CD4-positive, alpha-beta T cell treated with Interleukin-2 at 100 ng/mL for 4 hours (primary cell): Measurements from ENCODE around the gene NTRK1.

Experiments used
- DNase-seq: peaks from one replicate; pipeline ENCODE4 v3.0.0-alpha.2; 2020; ENCODE audit warnings: low spot score

The NTRK1 gene

GRCh38 chr1:156898161-156898566, 37.5 kb downstream of the NTRK1 start:
- no peak for DNase-seq

DNA sequence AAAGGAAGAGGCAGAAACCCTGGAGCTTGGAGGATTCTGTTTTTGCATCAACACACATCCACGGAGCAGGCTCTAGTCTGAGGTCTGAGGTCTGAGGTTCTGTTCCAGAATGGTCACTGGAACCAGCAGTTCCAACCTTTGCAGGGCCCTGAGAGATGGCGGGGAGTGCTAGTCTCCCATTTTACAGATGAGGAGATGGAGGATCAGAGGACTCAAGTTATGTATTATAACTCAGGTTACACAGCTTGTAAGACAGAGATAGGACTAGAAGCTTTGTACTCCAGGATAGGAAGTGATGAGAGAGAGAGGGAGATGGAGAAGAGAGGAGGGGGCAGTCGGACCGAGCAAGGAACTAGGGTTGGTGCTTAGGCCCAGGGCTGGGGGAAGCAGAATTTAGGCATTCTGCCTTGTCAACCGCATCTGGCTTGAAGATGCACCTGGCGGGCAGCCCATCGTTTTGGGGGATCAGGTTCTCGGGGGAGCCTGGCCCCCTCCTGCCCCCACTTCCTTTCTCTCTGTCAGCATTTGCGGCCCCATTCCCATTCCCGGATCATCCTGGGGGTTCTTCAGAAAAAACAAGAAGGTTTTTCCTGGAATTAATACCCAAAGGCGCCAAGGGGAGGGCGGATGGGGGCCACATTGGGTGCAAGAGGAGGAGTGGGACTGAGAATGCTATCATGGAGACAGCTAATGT, 38.5 kb downstream of the NTRK1 start:
- DNase-seq, result no peak

- no peak for DNase-seq
Measured at GRCh38 chr1:156899956-156900718, 39.5 kb downstream of the NTRK1 start.

DNA sequence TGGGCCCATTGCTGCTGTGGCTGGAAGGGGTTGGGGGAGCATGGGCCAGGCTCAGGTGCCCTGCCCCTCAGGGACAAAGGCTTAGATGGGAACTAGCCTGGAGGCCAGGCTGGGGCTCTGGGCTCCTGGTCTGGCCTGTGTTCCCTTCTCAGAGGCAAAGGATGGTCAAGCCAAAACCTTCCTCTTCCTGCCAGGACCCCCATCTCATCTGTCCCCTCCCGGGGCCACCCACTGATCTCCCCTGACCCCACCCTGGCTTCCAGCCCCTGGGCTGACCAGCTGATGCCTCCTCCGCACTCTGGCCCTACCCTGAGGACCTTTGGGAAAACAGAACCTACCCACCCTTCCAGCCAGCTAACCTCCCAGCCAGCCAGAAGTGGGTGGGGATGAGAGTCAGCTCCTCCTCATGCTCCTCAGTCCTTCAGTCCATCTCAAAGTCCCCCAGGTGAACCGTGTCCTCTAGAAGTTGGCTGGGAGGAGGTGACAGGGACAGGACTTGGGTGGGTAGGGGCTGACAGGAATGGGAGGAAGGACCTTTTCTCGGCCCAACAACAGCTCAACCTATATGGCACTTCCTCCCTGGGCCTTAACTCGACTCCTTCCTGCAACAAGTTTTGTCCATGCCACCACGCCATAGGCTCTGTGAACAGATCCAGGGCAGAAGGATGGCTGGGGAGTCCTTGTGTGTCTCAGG, 40.4 kb downstream of the NTRK1 start:
- no peak for DNase-seq

DNA sequence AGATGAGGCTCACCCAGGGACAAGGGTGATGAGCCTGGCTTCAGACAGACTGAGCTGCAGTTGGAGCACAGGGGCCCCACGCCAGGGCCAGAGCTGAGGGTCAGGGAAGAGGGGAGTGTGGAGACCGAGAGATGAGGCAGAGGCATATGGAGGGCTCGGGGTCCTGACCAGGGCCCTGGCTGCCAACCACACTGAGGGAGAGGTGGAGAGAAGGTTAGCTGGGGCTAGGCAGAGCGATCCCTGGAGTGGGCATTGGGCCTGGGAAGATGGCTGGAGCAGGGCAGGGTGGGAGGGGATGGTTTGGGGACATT, 40.9 kb downstream of the NTRK1 start:
- no peak for DNase-seq

- DNase-seq, result no peak
Measured at GRCh38 chr1:156901966-156902915, 41.6 kb downstream of the NTRK1 start.

GRCh38 chr1:156903328-156904091, 42.8 kb downstream of the NTRK1 start:
- no peak for DNase-seq

GRCh38 chr1:156904187-156904959, 43.7 kb downstream of the NTRK1 start:
- no peak for DNase-seq

DNA sequence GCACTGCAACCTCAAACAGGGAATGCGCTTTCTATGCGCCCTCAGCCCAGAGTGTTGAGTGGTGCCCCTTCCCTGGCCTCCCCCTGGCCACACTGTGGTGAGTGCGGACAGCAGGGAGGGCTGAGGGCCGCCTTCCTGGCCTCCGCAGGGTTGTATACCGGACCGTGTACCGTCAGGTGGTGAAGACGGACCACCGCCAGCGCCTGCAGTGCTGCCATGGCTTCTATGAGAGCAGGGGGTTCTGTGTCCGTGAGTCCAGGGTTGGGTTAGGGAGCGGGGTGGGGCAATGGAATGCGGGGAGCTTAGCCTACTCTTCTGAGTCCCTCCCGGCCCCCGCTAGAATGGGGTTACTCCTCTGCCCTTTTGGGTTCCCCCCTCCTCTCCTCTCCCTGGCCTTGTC, 44.5 kb downstream of the NTRK1 start:
- DNase-seq, result no peak

GRCh38 chr1:156905651-156906050, 45.0 kb downstream of the NTRK1 start:
- DNase-seq, result no peak

- DNase-seq, result no peak
Measured at GRCh38 chr1:156906206-156906906, 45.7 kb downstream of the NTRK1 start.

DNA sequence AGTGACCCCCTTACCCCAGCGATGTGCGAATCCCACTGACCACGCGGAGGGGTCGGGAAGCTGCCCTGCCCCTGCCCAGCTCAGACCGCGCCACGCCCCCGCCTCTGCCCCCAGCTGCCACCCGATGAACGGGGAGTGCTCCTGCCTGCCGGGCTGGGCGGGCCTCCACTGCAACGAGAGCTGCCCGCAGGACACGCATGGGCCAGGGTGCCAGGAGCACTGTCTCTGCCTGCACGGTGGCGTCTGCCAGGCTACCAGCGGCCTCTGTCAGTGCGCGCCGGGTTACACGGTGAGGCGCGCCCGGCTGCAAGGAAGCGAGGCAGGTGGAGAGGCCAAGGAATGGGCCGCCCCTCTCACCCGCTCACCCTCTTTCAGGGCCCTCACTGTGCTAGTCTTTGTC, 47.9 kb downstream of the NTRK1 start:
- DNase-seq, result no peak

DNA sequence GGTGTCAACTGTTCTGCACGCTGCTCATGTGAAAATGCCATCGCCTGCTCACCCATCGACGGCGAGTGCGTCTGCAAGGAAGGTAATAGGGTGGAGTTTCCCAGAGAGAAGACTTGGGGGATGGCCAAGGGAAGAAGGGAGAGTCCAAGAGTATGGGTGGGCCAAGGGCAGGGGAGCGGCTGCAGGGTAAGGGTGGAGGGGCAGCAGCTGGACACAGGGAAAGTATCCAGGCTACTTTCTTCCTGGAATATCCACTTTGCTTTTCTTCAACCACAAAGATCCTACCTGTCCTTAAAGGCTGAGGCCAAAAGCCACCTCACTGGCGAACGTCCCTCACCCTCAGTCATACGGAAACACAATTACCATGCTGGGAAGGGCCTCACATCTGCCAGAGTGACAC, 48.3 kb downstream of the NTRK1 start:
- DNase-seq, result no peak

DNA sequence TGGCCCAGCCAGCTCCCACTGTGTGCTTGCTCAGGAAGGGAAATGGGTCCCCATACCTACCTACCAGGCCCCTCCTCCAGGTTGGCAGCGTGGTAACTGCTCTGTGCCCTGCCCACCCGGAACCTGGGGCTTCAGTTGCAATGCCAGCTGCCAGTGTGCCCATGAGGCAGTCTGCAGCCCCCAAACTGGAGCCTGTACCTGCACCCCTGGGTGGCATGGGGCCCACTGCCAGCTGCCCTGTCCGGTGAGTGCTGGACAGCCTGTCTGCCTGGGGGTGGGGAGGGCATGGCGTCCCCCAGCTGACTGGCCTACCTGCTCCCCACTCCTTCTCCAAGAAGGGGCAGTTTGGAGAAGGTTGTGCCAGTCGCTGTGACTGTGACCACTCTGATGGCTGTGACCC, 49.0 kb downstream of the NTRK1 start:
- DNase-seq, result no peak

DNA sequence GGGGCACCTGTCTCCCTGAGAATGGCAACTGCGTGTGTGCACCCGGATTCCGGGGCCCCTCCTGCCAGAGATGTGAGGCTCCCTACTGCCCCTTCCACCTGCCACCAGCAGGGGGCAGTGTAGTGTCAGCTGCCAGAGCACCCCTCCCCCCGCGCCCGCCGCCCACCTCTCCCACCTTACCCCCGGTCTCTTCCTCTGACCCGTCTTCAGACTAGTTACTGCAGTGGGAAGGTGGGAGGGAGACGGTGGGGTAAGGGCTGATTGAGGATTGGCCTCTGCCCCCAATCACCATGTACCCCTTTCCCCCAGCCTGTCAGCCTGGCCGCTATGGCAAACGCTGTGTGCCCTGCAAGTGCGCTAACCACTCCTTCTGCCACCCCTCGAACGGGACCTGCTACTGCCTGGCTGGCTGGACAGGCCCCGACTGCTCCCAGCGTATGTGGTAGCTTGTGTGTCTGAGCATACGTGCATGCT, 49.7 kb downstream of the NTRK1 start:
- DNase-seq, result peak; percentile 50

DNA sequence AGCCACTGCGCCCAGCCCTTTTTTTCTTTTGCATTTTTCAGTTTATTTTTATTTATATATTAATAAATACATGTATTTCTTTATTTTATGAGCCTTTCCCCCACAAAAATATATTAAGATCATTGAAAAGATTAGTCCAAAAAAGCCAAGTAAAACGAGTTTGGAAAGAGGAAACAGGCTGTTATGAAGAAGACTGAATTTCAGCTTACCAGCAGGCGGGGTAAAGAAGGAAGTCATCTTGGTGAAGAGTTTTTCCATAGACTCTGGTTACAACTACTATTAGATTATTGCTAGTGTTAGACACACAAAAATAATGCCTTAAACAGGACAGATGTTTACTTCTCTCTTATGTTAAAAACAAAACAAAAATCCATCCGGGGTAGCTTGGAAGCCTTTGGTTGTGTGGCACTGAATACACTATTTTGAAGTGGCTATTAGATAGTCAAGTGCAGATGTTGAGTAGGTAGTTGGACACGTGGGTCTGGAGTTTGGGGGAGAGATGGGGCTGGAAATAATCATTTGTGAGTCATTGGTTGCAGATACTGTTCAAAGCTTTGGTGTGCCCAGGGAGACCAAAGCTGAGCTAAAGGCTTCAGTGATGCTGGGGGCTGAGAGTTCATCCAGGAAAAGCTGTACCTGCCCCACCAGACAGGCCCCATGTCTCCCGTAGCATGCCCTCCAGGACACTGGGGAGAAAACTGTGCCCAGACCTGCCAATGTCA, 51.1 kb downstream of the NTRK1 start:
- DNase-seq, result no peak

- no peak for DNase-seq
Measured at GRCh38 chr1:156912310-156912709, 51.6 kb downstream of the NTRK1 start.

DNA sequence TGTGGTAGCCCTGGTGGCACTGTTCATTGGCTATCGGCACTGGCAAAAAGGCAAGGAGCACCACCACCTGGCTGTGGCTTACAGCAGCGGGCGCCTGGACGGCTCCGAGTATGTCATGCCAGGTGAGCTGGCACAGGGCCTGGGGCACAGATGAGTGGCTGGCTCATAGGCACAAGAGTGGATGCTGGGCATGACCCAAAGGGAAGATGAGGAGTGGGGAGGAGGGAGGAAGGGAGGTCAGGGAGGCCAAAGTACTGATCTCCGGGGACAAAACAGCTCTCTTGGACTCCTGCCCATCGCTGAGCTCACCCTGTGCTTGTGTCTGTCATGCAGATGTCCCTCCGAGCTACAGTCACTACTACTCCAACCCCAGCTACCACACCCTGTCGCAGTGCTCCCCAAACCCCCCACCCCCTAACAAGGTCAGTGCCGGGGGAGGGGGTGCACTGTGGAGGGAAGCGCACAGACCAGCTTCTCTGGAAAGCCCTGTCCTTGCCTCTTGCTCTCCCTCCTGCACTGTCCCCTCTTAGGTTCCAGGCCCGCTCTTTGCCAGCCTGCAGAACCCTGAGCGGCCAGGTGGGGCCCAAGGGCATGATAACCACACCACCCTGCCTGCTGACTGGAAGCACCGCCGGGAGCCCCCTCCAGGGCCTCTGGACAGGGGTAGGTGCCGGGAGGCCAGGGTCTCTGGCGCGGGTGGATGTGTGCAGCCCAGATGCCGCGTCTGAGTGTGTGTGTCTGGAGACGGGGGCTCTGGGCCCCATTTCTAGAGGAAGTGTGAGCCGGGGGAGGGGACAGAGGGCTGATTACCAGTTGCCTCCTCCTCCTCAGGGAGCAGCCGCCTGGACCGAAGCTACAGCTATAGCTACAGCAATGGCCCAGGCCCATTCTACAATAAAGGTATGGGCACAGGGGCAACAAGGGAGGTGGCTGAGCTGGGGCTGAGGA, 52.5 kb downstream of the NTRK1 start:
- no peak for DNase-seq
